ENCODE data around the gene STARD10. TPM values are rescaled to one million over a fixed set of nuclear protein-coding genes. Genes with fewer than 3 reads are reported as not detected.

The STARD10 gene
- total RNA-seq, 1 experiment from 2014 or later: 58.4 TPM

GRCh38 chr11:72776117-72776843 is 17.6 kb downstream of the STARD10 start:
- ChIA-PET RAD21 (ENCODE audit: low non-redundant PET in 1 of 2, low total read pairs in 2 of 2, uncharacterized antibody in 2 of 2, unreplicated experiment in 2 of 2) (no interaction called here), POLR2A (no interaction called here), CTCF (no interaction called here)
- intact Hi-C loops (cut with micrococcal nuclease): no loop called here
- BruUV-seq (replicated peaks): no TSS peak
- no peaks in the 10 kb centered on the region for H3K79me2 ChIP-seq (ENCODE audit: insufficient read depth, low read length)
- no peaks in the 10 kb centered on the region for H3K9me2 ChIP-seq (ENCODE audit: insufficient read depth)
- peaks cover 6 to 34% of the 10 kb centered on the region in 2 experiments; a peak in 3 of 4 replicates for H3K4me1 ChIP-seq (ENCODE audit: control insufficient read depth in 1 of 2, insufficient read depth in 2 of 2, low read length in 2 of 2)
- no peak overlapping the region for H2AFZ ChIP-seq (ENCODE audit: low read depth, low read length, poor library complexity, severe bottlenecking)
- DNase-seq (ENCODE audit: low read depth, low spot score): no peak
- H3K9ac ChIP-seq (ENCODE audit: low read length): no peak overlapping the region
- no peaks in the 10 kb centered on the region for H3K36me3 ChIP-seq (ENCODE audit: control insufficient read depth in 1 of 2, insufficient read depth in 2 of 2, low read length in 2 of 2)
- no peak for TF ChIP-seq SP1 (IDR thresholded peaks at IDR 0.05; ENCODE audit: low read depth)
- no peak overlapping the region for H3K4me2 ChIP-seq (ENCODE audit: low read length)
- H3K27ac ChIP-seq (ENCODE audit: low read depth, low read length): no peak overlapping the region
- no peak overlapping the region for H3K4me3 ChIP-seq (replicated peaks in 1 of 2; ENCODE audit: low read depth in 1 of 2, low read length in 2 of 2)
- H4K20me1 ChIP-seq (ENCODE audit: insufficient read depth): no peaks in the 10 kb centered on the region
- no peaks in the 10 kb centered on the region for H3K9me3 ChIP-seq (ENCODE audit: control insufficient read depth in 1 of 2, insufficient read depth in 1 of 2, low read depth in 1 of 2, low read length in 2 of 2)
- H3K27me3 ChIP-seq (ENCODE audit: insufficient read depth, low read length): no peaks in the 10 kb centered on the region
- no peak for ATAC-seq

- no peak for ATAC-seq
- H3K4me3 ChIP-seq (replicated peaks in 1 of 2; ENCODE audit: low read depth in 1 of 2, low read length in 2 of 2): no peak overlapping the region
- H3K27ac ChIP-seq (ENCODE audit: low read depth, low read length): no peak overlapping the region
- no peaks in the 10 kb centered on the region for H3K9me3 ChIP-seq (ENCODE audit: control insufficient read depth in 1 of 2, insufficient read depth in 1 of 2, low read depth in 1 of 2, low read length in 2 of 2)
- POLR2A ChIA-PET: interaction anchor here (1.3 kb wide), 1 partner anchor 10 kb away, joined by 3 read pairs; no protein-coding TSS in a partner anchor
- H4K20me1 ChIP-seq (ENCODE audit: insufficient read depth): no peaks in the 10 kb centered on the region
- H3K4me1 ChIP-seq (ENCODE audit: control insufficient read depth in 1 of 2, insufficient read depth in 2 of 2, low read length in 2 of 2): peaks cover 4 to 27% of the 10 kb centered on the region in 2 experiments; a peak in 3 of 4 replicates
- no TSS peak for BruUV-seq (replicated peaks)
- DNase-seq (ENCODE audit: low read depth, low spot score): no peak
- no peaks in the 10 kb centered on the region for H3K36me3 ChIP-seq (ENCODE audit: control insufficient read depth in 1 of 2, insufficient read depth in 2 of 2, low read length in 2 of 2)
- H3K9ac ChIP-seq (ENCODE audit: low read length): no peak overlapping the region
- no peak overlapping the region for H2AFZ ChIP-seq (ENCODE audit: low read depth, low read length, poor library complexity, severe bottlenecking)
- H3K79me2 ChIP-seq (ENCODE audit: insufficient read depth, low read length): no peaks in the 10 kb centered on the region
- TF ChIP-seq ATF3 (IDR thresholded peaks at IDR 0.05) (no peak), EZH2phosphoT487 (IDR thresholded peaks at IDR 0.05; ENCODE audit: borderline replicate concordance) (no peak), EGR1 (IDR thresholded peaks at IDR 0.05; ENCODE audit: low read depth) (no peak), ELF1 (IDR thresholded peaks at IDR 0.05; ENCODE audit: borderline replicate concordance, low read depth) (no peak), SRF (IDR thresholded peaks at IDR 0.05; ENCODE audit: low read depth) (no peak), CBX3 (IDR thresholded peaks at IDR 0.05; ENCODE audit: low read depth) (no peak), CEBPB (IDR thresholded peaks at IDR 0.05; ENCODE audit: low read depth) (no peak), POLR2AphosphoS5 (IDR thresholded peaks at IDR 0.05; ENCODE audit: low read depth, low read length) (no peak), JUND (IDR thresholded peaks at IDR 0.05) (no peak), SP1 (IDR thresholded peaks at IDR 0.05; ENCODE audit: low read depth) (no peak), YY1 (IDR thresholded peaks at IDR 0.05; ENCODE audit: extremely low read depth, insufficient replicate concordance, low read depth, low read length) (no peak)
- intact Hi-C loops (cut with micrococcal nuclease): no loop called here
- H3K9me2 ChIP-seq (ENCODE audit: insufficient read depth): no peaks in the 10 kb centered on the region
- H3K27me3 ChIP-seq (ENCODE audit: insufficient read depth, low read length): no peaks in the 10 kb centered on the region
- CTCF ChIA-PET: interaction anchor here (1.1 kb wide), 1 partner anchor 18 kb away, joined by 3 read pairs; the partner anchor contains the start of gene STARD10
- H3K4me2 ChIP-seq (ENCODE audit: low read length): no peak overlapping the region
- RAD21 ChIA-PET (ENCODE audit: low non-redundant PET in 1 of 2, low total read pairs in 2 of 2, uncharacterized antibody in 2 of 2, unreplicated experiment in 2 of 2): no interaction called here
Observed at GRCh38 chr11:72775288-72776110, 18.3 kb downstream of the STARD10 start.

All from HCT116 (cell line).